K562 (cell line): ENCODE results near the gene AHCYL2. TPM values are rescaled to one million over a fixed set of nuclear protein-coding genes. Genes with fewer than 3 reads are reported as not detected.

Source experiments
- ARNT ChIP-seq, 2 experiments: fragments of 450-650 bp; IDR thresholded peaks; 2 replicates each; pipeline ENCODE4 v1.6.1; 2016; ENCODE audit warnings: mild to moderate bottlenecking in 1 of 2
- DPF2 ChIP-seq: fragments of 450-650 bp; IDR thresholded peaks from 2 replicates; pipeline ENCODE4 v1.6.1; 2016
- GATAD2B ChIP-seq: fragments of 450-650 bp; IDR thresholded peaks from 2 replicates; pipeline ENCODE4 v1.6.1; 2017; ENCODE audit warnings: mild to moderate bottlenecking, borderline replicate concordance
- HSF4 ChIP-seq: fragments of 250-450 bp; sonication (Bioruptor Pico); IDR thresholded peaks from 2 replicates; pipeline ENCODE4 v2.1.2; 2022; ENCODE audit warnings: mild to moderate bottlenecking, moderate library complexity, borderline replicate concordance
- RAD21 ChIP-seq, 2 experiments: fragments of 250-450 bp in 1 of 2; fragments of 450-650 bp in 1 of 2; sonication (Bioruptor Pico) in 1 of 2; formaldehyde crosslinking in 1 of 2; IDR thresholded peaks in 1 of 2; conservative IDR thresholded peaks in 1 of 2; 2 replicates each; pipeline versions ENCODE4 v1.4.0 to v1.8.0; 2020 to 2022; ENCODE audit warnings: mild to moderate bottlenecking in 2 of 2, moderate library complexity in 1 of 2
- RCOR1 ChIP-seq, 2 experiments: IDR thresholded peaks; 2 replicates each; pipeline ENCODE4 v1.6.1; 2012; ENCODE audit warnings: low read depth in 2 of 2, low read length in 2 of 2, borderline replicate concordance in 1 of 2, improper control_type of control experiment in 1 of 2
- TOE1 ChIP-seq, 2 experiments: fragments of 450-650 bp in 1 of 2; sonication (generic) in 1 of 2; formaldehyde crosslinking in 1 of 2; IDR thresholded peaks; 2 replicates each; pipeline versions ENCODE4 v1.7.1 to v1.8.0; 2016 to 2022; ENCODE audit warnings: borderline replicate concordance in 2 of 2, mild to moderate bottlenecking in 2 of 2, antibody characterized with exemption in 1 of 2, inconsistent platforms in 1 of 2, low read depth in 1 of 2, missing genetic modification reagents in 1 of 2, moderate library complexity in 1 of 2
- ZNF778 ChIP-seq: fragments of 450-650 bp; formaldehyde crosslinking; IDR thresholded peaks from 2 replicates; pipeline ENCODE4 v1.4.0; 2020; ENCODE audit warnings: mild to moderate bottlenecking, moderate library complexity
- polyA plus RNA-seq, 8 experiments: library from polyadenylated mRNA; depleted of rRNA in 4 of 8; stranded (reverse) in 5 of 8; unstranded in 3 of 8; fragments of >200 nt; fragmentation: Nextera tagmentation in 2 of 8; fragmentation: Illumina TruSeq in 1 of 8; extraction: Ambion mirVana in 2 of 8; extraction: Trizol in 1 of 8; gene quantifications; 2 replicates each; pipeline versions ENCODE4 v1.2.1 to v1.2.3, GENCODE V29; 2011 to 2014; ENCODE audit warnings: inconsistent platforms in 1 of 8, missing spikeins in 1 of 8
- total RNA-seq, 7 experiments: library from RNA; depleted of rRNA in 6 of 7; stranded (reverse); fragments of >200 nt in 6 of 7; fragmentation: Illumina TruSeq in 2 of 7; extraction: Trizol in 2 of 7; gene quantifications; 2 replicates each; pipeline versions ENCODE4 v1.2.1 to v1.2.3, GENCODE V29; 2011 to 2021; ENCODE audit warnings: low replicate concordance in 1 of 7
- TF ChIP-seq, protein P1 (sequence below): fragments of 250-450 bp; sonication (Bioruptor Pico); IDR thresholded peaks from 2 replicates; pipeline ENCODE4 v1.5.0; 2021; ENCODE audit warnings: mild to moderate bottlenecking, borderline replicate concordance
- TF ChIP-seq, protein P2 (sequence below): fragments of 450-650 bp; IDR thresholded peaks from 2 replicates; pipeline ENCODE4 v1.6.1; 2018; ENCODE audit not compliant: partially characterized antibody
- TF ChIP-seq, protein P3 (sequence below), 2 experiments: fragments of 450-650 bp; formaldehyde crosslinking in 1 of 2; IDR thresholded peaks; 2 replicates each; pipeline versions ENCODE4 v1.4.0 to v1.6.1; 2014 to 2020; ENCODE audit warnings: mild to moderate bottlenecking in 2 of 2, borderline replicate concordance in 1 of 2, low read depth in 1 of 2

AHCYL2 gene
- total and polyA plus RNA-seq, 9 of the 15 experiments (the other 6 are each of a cell fraction or from before 2014, with no cell fraction given): 0.93 to 10.5 (median 5.2) TPM

DNA sequence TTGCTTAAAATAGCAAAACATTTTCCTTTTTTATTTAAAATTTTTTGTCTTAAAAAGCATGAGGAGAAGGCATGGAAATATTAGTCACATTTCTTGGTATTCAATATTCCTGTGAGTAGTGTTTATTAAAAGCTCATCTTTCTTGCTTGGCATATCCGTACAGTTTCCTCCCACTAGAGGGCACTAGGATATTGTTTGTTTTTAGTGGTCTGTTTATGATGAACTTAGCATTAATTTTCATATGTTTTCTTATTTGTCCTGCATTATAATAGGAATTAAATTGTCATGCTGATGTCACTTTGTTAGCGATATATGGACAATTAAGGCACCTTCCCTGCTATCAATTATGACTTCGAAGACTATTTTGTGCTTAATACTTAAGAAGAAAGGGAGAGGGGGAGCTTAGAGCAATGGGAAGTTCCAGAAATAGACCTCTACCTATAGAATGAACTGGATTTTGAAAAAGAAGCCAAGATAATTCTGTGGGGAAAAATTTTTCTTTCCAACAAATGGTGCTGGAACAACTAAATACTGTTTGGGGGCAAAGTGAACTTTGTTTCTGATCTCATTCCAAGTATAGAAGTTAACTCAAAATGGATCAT, 118.4 kb downstream of the AHCYL2 start (continued):
- TF ChIP-seq RCOR1 (IDR thresholded peaks at IDR 0.05; ENCODE audit: borderline replicate concordance in 1 of 2, low read depth in 2 of 2, low read length in 2 of 2) (peak in 1 of 2 experiments; percentile 60; a peak in 2 of 4 replicates), RAD21 (CRISPR knock-in tag; conservative IDR thresholded peaks at IDR 0.05 in 1 of 2, IDR thresholded peaks at IDR 0.05 in 1 of 2) (peak; percentile 86 to 88), HSF4 (no peak), ZNF778 (CRISPR knock-in tag) (no peak), GATAD2B (peak; percentile 60; the same call in 1 of the 2 replicates), DPF2 (0 out of 2 replicates have a peak, but pooled peaks have one; percentile 25), ARNT (IDR thresholded peaks at IDR 0.05) (peak in 1 of 2 experiments; percentile 73; a peak in 1 of 4 replicates), TOE1 (IDR thresholded peaks at IDR 0.05; ENCODE audit: borderline replicate concordance) (no peak), TOE1 (CRISPR knock-in tag; IDR thresholded peaks at IDR 0.05; ENCODE audit: borderline replicate concordance, low read depth) (no peak)
- TF ChIP-seq, protein P1, sequence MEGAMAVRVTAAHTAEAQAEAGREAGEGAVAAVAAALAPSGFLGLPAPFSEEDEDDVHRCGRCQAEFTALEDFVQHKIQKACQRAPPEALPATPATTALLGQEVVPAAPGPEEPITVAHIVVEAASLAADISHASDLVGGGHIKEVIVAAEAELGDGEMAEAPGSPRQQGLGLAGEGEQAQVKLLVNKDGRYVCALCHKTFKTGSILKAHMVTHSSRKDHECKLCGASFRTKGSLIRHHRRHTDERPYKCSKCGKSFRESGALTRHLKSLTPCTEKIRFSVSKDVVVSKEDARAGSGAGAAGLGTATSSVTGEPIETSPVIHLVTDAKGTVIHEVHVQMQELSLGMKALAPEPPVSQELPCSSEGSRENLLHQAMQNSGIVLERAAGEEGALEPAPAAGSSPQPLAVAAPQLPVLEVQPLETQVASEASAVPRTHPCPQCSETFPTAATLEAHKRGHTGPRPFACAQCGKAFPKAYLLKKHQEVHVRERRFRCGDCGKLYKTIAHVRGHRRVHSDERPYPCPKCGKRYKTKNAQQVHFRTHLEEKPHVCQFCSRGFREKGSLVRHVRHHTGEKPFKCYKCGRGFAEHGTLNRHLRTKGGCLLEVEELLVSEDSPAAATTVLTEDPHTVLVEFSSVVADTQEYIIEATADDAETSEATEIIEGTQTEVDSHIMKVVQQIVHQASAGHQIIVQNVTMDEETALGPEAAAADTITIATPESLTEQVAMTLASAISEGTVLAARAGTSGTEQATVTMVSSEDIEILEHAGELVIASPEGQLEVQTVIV (CRISPR knock-in tag): no peak
- TF ChIP-seq, protein P2, sequence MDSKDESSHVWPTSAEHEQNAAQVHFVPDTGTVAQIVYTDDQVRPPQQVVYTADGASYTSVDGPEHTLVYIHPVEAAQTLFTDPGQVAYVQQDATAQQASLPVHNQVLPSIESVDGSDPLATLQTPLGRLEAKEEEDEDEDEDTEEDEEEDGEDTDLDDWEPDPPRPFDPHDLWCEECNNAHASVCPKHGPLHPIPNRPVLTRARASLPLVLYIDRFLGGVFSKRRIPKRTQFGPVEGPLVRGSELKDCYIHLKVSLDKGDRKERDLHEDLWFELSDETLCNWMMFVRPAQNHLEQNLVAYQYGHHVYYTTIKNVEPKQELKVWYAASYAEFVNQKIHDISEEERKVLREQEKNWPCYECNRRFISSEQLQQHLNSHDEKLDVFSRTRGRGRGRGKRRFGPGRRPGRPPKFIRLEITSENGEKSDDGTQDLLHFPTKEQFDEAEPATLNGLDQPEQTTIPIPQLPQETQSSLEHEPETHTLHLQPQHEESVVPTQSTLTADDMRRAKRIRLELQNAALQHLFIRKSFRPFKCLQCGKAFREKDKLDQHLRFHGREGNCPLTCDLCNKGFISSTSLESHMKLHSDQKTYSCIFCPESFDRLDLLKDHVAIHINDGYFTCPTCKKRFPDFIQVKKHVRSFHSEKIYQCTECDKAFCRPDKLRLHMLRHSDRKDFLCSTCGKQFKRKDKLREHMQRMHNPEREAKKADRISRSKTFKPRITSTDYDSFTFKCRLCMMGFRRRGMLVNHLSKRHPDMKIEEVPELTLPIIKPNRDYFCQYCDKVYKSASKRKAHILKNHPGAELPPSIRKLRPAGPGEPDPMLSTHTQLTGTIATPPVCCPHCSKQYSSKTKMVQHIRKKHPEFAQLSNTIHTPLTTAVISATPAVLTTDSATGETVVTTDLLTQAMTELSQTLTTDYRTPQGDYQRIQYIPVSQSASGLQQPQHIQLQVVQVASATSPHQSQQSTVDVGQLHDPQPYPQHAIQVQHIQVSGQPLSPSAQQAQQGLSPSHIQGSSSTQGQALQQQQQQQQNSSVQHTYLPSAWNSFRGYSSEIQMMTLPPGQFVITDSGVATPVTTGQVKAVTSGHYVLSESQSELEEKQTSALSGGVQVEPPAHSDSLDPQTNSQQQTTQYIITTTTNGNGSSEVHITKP: peak; percentile 11
- TF ChIP-seq, protein P3, sequence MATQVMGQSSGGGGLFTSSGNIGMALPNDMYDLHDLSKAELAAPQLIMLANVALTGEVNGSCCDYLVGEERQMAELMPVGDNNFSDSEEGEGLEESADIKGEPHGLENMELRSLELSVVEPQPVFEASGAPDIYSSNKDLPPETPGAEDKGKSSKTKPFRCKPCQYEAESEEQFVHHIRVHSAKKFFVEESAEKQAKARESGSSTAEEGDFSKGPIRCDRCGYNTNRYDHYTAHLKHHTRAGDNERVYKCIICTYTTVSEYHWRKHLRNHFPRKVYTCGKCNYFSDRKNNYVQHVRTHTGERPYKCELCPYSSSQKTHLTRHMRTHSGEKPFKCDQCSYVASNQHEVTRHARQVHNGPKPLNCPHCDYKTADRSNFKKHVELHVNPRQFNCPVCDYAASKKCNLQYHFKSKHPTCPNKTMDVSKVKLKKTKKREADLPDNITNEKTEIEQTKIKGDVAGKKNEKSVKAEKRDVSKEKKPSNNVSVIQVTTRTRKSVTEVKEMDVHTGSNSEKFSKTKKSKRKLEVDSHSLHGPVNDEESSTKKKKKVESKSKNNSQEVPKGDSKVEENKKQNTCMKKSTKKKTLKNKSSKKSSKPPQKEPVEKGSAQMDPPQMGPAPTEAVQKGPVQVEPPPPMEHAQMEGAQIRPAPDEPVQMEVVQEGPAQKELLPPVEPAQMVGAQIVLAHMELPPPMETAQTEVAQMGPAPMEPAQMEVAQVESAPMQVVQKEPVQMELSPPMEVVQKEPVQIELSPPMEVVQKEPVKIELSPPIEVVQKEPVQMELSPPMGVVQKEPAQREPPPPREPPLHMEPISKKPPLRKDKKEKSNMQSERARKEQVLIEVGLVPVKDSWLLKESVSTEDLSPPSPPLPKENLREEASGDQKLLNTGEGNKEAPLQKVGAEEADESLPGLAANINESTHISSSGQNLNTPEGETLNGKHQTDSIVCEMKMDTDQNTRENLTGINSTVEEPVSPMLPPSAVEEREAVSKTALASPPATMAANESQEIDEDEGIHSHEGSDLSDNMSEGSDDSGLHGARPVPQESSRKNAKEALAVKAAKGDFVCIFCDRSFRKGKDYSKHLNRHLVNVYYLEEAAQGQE (IDR thresholded peaks at IDR 0.05; ENCODE audit: borderline replicate concordance): peak; percentile 78; the same call in 1 of the 2 replicates
- TF ChIP-seq, protein P3 (CRISPR knock-in tag; IDR thresholded peaks at IDR 0.05; ENCODE audit: low read depth): no peak
